ENCODE measurements around the gene CYP46A1. TPM values are rescaled to one million over a fixed set of nuclear protein-coding genes. Genes with fewer than 3 reads are reported as not detected.

Gene CYP46A1
- total RNA-seq, 1 donor from 2014 or later, result 0.05 TPM

DNA sequence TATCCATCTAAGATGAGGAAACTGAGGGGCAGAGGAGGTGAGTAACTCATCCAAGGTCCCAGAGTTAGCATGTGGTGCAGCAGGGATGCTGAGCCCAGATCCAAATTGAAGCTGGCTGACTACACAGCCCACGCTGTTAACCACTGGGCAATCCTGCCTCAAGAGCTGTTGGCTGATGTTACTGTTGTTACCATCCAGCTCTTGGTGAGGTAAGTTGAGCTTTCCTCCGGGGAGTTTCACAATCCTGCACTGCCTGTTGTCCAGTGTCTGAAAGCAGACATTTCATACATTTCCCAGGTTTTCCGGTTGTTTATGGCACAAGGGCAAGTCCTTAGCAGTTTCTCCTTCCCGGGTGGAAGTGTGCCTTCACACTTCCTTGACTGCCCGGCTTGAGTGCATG lies 14.5 kb downstream of the CYP46A1 start:
- no peak overlapping the region for H3K27ac Mint-ChIP-seq

DNA sequence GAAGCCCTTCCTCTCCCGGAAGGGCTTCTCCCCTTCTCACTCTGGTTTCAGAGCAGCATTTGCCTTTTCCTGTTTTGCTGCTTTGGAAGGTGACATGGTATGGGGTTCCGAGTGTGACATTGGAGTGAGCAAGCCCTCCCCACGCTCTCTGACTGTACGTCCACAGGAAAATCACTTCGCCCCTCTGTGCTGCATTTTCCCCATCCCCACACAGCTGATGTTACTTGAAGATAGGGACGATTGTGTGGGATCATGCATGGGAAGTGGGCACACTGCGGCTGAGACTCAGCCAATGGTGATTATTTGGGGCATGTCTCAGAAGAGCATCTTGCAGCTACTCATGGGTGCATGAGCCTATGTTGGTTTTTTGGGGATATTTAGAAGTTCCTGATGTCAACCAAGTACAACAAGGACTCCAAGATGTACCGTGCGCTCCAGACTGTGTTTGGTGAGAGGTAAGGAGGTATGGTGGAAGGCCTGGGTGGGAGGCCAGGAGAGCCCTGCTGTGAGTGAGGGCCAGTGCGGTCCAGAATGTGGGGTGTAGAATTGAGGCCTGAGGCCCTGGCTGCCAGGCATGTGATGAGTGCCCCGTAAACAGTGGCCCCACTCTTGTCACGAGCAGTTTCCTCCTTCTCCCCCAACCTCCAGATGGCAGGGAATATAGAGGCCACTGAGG lies 15.1 kb downstream of the CYP46A1 start:
- Mint-ChIP-seq H3K4me1 (peaks cover 2% of the 10 kb centered on the region), H3K27ac (no peak overlapping the region), H3K27me3 (peaks cover 13% of the 10 kb centered on the region), H3K36me3 (ENCODE audit: low read depth) (peaks cover 3% of the 10 kb centered on the region), H3K9me3 (peaks cover 10% of the 10 kb centered on the region), H3K4me3 (no peak overlapping the region)
- DNase-seq, result no peak
- intact Hi-C loops (cut with micrococcal nuclease), result no loop called here

More for the DNA sequence above, 14.5 kb downstream of the CYP46A1 start:
- Mint-ChIP-seq H3K9me3 (peaks cover 9% of the 10 kb centered on the region), H3K4me3 (no peak overlapping the region), H3K4me1 (peaks cover 2% of the 10 kb centered on the region), H3K36me3 (ENCODE audit: low read depth) (peaks cover 2% of the 10 kb centered on the region), H3K27me3 (peaks cover 18% of the 10 kb centered on the region)
- DNase-seq, result no peak
- intact Hi-C loops (cut with micrococcal nuclease), result no loop called here

DNA sequence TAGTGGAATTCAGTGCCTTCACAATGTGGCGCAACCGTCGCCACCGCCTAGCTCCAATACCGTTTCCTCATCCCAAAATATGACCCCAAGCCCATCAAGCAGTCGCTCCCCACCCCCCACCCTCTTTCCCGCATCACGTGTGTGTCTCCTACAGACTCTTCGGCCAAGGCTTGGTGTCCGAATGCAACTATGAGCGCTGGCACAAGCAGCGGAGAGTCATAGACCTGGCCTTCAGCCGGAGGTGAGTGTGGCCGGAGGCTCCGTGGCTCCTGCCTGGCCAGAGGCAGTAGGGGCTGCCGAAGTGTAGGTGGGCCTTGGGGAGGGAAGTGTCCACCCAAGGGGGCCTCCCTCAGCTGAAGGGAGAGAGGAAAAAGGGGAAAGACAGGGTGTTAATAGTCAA lies 15.8 kb downstream of the CYP46A1 start:
- H3K4me3 Mint-ChIP-seq, result no peak overlapping the region
- H3K36me3 Mint-ChIP-seq (ENCODE audit: low read depth), result peaks cover 3% of the 10 kb centered on the region
- no peak overlapping the region for H3K27ac Mint-ChIP-seq
- intact Hi-C loops (cut with micrococcal nuclease), result no loop called here
- peaks cover 12% of the 10 kb centered on the region for H3K27me3 Mint-ChIP-seq
- no peak for DNase-seq
- peaks cover 2% of the 10 kb centered on the region for H3K4me1 Mint-ChIP-seq
- H3K9me3 Mint-ChIP-seq, result peaks cover 16% of the 10 kb centered on the region

DNA sequence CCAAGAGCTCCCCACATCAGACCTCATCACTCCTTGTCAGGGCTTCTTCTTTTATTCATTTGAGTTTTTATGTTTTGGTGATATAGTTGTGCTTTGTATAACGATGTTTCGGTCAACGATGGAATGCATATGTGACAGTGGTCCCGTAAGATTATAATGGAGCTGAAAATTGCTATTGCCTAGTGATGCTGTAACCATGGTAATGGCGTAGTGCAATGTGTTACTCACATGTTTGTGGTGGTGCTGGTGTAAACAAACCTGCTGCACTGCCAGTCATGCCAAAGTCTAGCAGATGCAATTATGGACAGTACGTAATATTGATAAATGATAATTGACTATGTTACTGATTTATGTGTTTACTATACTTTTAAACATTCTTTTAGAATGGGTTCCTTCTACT lies 16.3 kb downstream of the CYP46A1 start:
- peaks cover 16% of the 10 kb centered on the region for H3K9me3 Mint-ChIP-seq
- intact Hi-C loops (cut with micrococcal nuclease), result no loop called here
- H3K36me3 Mint-ChIP-seq (ENCODE audit: low read depth), result peaks cover 3% of the 10 kb centered on the region
- H3K27me3 Mint-ChIP-seq, result peaks cover 8% of the 10 kb centered on the region
- no peak overlapping the region for H3K4me3 Mint-ChIP-seq
- H3K4me1 Mint-ChIP-seq, result peaks cover 2% of the 10 kb centered on the region
- H3K27ac Mint-ChIP-seq, result no peak overlapping the region
- no peak for DNase-seq

DNA sequence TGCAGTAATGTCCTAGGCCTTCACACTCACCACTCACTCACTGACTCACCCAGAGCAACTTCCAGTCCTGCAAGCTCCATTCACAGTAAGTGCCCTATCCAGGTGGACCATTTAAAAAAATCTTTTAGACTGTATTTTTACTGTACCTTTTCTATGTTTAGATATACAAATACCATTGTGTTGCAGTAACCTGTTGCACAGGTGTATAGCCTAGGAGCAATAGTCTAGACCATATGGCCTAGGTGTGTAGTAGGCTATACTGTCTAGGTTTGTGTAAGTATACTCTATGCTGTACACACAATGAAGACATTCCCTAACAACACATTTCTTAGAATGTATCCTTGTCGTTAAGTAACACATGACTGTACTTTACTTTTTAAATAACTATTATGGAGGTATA lies 17.2 kb downstream of the CYP46A1 start:
- Mint-ChIP-seq H3K4me1 (peaks cover 2% of the 10 kb centered on the region), H3K27me3 (peaks cover 4% of the 10 kb centered on the region), H3K27ac (no peak overlapping the region), H3K9me3 (peaks cover 16% of the 10 kb centered on the region), H3K36me3 (ENCODE audit: low read depth) (peaks cover 3% of the 10 kb centered on the region), H3K4me3 (no peak overlapping the region)
- intact Hi-C loops (cut with micrococcal nuclease), result no loop called here
- no peak for DNase-seq

DNA sequence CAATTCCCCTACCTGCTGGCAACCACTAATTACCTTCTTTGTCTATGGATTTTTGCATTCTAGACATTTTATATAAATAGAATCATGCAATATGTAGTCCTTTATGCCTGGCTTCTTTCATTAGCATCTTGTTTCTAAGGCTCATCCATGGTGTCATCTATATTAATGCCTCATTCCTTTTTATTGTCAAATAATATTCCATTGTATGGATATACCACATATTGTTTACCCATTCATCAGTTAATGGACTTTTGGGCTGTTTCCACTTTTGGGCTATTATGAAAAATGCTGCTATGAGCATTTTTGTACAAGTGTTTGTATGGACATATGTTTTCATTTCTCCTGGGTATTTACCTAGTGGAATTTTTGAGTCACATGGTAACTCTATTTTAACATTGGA lies 18.0 kb downstream of the CYP46A1 start:
- intact Hi-C loops (cut with micrococcal nuclease), result no loop called here
- H3K4me3 Mint-ChIP-seq, result no peak overlapping the region

DNA sequence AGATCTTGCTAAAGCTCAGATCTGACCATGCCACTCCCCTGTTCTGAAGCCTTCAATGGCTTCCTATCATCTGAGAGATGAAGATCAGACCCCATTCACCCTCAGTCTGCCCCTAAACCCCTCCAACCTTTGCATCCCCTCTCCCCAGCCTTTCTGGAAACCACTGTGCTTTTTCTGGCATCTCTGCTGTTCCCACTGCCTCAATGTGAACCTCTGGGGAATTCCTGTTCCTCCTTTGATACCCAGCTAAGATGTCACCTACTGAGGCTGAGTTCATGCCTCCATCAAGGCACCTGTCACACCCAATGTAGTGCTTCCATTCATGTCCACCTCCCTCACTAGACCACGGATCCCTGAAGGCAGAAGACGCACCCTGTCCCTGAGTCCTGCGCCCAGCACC lies 19.3 kb downstream of the CYP46A1 start:
- H3K27me3 Mint-ChIP-seq, result peaks cover 2% of the 10 kb centered on the region
- H3K36me3 Mint-ChIP-seq (ENCODE audit: low read depth), result peaks cover 3% of the 10 kb centered on the region
- peaks cover 2% of the 10 kb centered on the region for H3K4me1 Mint-ChIP-seq
- H3K27ac Mint-ChIP-seq, result no peak overlapping the region
- DNase-seq, result no peak
- intact Hi-C loops (cut with micrococcal nuclease), result no loop called here
- H3K9me3 Mint-ChIP-seq, result peaks cover 16% of the 10 kb centered on the region
- no peak overlapping the region for H3K4me3 Mint-ChIP-seq

More for the DNA sequence above, 18.0 kb downstream of the CYP46A1 start:
- H3K9me3 Mint-ChIP-seq, result peaks cover 16% of the 10 kb centered on the region
- no peak for DNase-seq
- peaks cover 3% of the 10 kb centered on the region for H3K36me3 Mint-ChIP-seq (ENCODE audit: low read depth)
- H3K4me1 Mint-ChIP-seq, result peaks cover 2% of the 10 kb centered on the region
- H3K27ac Mint-ChIP-seq, result no peak overlapping the region
- H3K27me3 Mint-ChIP-seq, result peaks cover 2% of the 10 kb centered on the region

DNA sequence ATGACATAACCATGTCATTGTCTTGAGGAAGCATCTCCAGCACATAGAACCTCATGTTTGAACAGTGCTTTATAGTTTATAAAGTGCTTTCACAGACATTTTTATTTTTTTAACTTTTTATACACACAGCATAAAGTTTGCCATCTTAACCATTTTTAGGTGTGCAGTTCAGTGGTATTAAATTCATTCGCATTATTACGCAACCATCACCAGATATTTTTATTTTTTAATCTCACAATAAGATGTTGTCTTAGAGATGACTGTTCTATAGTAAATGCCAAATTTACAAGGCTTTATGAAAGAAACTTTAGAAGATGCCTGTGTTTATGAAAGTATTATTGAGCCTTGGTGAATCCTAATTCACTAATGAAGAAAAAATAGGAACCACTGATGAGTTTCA lies 19.9 kb downstream of the CYP46A1 start:
- Mint-ChIP-seq H3K9me3 (peaks cover 16% of the 10 kb centered on the region), H3K36me3 (ENCODE audit: low read depth) (peaks cover 3% of the 10 kb centered on the region), H3K4me1 (peaks cover under 1% of the 10 kb centered on the region), H3K4me3 (no peak overlapping the region), H3K27ac (no peak overlapping the region), H3K27me3 (peaks cover 2% of the 10 kb centered on the region)
- intact Hi-C loops (cut with micrococcal nuclease), result no loop called here
- no peak for DNase-seq

DNA sequence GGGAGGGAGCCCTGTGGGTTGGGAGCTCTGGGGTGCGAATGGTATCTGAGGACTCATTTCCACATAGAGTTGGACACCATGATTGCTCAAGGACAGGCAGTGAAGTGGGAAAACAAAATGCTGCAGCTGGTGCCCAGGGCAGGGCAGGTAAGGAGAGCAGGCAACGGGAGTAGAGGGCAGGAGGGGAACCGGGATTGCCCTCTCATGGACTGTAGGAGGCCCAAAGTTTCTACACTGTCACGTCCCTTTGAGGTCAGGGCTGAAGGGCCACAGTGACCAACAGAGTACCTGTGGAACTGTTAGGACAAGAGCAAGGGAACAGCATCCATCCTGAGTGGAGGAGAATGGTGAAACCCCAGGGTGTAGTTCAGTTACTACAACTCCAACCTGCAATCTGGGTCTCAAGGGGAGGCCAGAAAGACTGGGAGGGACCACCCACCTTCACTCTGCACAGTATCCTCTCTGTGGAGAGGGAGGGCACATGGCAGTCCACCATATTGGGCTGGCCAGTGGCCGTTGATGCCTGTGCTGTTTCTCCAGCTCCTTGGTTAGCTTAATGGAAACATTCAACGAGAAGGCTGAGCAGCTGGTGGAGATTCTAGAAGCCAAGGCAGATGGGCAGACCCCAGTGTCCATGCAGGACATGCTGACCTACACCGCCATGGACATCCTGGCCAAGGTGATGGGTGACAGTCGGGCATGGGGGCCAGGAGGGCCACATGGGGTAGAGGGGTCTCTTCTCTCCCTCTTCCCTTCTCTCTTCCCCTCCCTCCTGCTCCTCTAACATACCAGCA lies 22.2 kb downstream of the CYP46A1 start:
- Mint-ChIP-seq H3K9me3 (peaks cover 16% of the 10 kb centered on the region), H3K4me1 (no peaks in the 10 kb centered on the region), H3K27ac (no peak overlapping the region), H3K36me3 (ENCODE audit: low read depth) (peaks cover 3% of the 10 kb centered on the region), H3K4me3 (no peak overlapping the region), H3K27me3 (peaks cover 2% of the 10 kb centered on the region)
- DNase-seq, result no peak
- intact Hi-C loops (cut with micrococcal nuclease), result no loop called here

DNA sequence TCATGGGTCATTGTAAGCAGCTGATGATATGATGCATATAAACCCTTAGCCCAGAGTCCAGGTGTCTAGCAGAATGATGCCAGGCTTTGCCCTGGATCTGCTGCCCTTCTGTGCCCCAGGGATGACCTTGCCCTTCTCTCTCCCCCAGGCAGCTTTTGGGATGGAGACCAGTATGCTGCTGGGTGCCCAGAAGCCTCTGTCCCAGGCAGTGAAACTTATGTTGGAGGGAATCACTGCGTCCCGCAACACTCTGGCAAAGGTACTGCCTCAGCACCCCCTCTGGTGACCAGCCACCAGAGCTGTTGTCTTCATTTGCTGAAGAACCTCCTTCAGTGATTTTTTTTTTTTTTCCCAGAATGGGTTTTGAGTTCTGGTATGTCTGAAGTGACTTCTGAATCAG lies 23.3 kb downstream of the CYP46A1 start:
- peaks cover 3% of the 10 kb centered on the region for H3K36me3 Mint-ChIP-seq (ENCODE audit: low read depth)
- H3K27ac Mint-ChIP-seq, result no peak overlapping the region
- no peak overlapping the region for H3K4me3 Mint-ChIP-seq
- peaks cover 4% of the 10 kb centered on the region for H3K27me3 Mint-ChIP-seq
- peaks cover 16% of the 10 kb centered on the region for H3K9me3 Mint-ChIP-seq
- H3K4me1 Mint-ChIP-seq, result no peaks in the 10 kb centered on the region
- DNase-seq, result no peak
- intact Hi-C loops (cut with micrococcal nuclease), result no loop called here

DNA sequence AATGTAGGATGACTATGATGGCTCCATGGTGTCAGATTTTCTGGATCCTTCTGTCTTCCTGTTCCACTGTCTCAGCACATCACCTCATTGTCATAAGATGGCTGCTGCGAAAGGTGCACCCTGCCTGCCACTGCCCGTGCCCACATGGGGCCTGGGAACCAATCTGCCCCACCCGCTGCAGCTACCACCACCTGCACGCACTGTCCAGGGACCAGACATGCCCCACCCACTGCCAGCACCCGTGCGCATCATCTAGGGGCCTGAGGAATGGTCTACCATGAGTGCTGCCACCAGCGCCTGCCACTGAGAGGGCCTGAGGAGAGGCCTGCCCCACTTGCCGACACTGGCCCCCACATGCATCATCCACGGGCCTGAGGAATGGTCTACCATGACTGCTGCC lies 23.8 kb downstream of the CYP46A1 start:
- H3K36me3 Mint-ChIP-seq (ENCODE audit: low read depth), result peaks cover 3% of the 10 kb centered on the region
- peaks cover 14% of the 10 kb centered on the region for H3K9me3 Mint-ChIP-seq
- intact Hi-C loops (cut with micrococcal nuclease), result no loop called here
- no peak overlapping the region for H3K4me3 Mint-ChIP-seq
- H3K27me3 Mint-ChIP-seq, result peaks cover 9% of the 10 kb centered on the region
- H3K4me1 Mint-ChIP-seq, result no peaks in the 10 kb centered on the region
- H3K27ac Mint-ChIP-seq, result no peak overlapping the region
- DNase-seq, result no peak

DNA sequence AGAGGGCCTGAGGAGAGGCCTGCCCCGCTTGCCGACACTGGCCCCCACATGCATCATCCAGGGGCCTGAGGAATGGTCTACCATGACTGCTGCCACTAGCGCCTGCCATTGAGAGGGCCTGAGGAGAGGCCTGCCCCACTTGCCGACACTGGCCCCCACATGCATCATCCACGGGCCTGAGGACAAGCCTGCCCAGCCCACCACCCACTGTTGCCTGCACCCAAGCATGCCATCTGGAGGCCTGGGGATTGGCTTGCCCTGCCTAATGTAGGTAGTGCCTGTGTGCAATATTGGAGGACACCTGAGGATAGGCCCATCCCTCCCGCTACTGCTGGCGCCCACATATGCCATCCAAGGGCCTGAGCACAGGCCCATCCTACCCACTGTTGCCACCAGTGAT lies 24.4 kb downstream of the CYP46A1 start:
- Mint-ChIP-seq H3K27ac (no peak overlapping the region), H3K4me1 (no peaks in the 10 kb centered on the region), H3K36me3 (ENCODE audit: low read depth) (peaks cover 2% of the 10 kb centered on the region), H3K9me3 (peaks cover 8% of the 10 kb centered on the region), H3K27me3 (peaks cover 11% of the 10 kb centered on the region), H3K4me3 (no peak overlapping the region)
- intact Hi-C loops (cut with micrococcal nuclease), result no loop called here
- no peak for DNase-seq

DNA sequence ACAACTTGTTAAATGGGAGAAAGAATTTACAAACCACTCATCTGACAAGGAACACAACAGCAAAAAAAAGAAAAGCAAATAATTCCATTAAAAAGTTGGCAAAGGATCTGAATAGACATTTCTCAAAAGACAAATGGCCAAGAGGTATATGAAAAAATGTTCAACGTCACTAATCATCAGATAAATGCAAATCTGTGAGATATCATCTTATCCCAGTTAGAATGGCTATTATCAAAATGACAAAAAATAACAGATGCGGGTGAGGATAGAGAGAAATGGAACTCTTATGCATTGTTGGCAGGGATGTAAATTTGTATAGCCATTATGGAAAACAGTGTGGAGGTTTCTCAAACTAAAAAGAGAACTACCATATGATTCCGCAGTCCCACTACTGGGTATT lies 29.9 kb downstream of the CYP46A1 start:
- Mint-ChIP-seq H3K27me3 (peaks cover 14% of the 10 kb centered on the region), H3K4me3 (no peak overlapping the region), H3K9me3 (no peaks in the 10 kb centered on the region), H3K4me1 (no peaks in the 10 kb centered on the region), H3K36me3 (ENCODE audit: low read depth) (no peaks in the 10 kb centered on the region), H3K27ac (no peak overlapping the region)
- no peak for DNase-seq
- intact Hi-C loops (cut with micrococcal nuclease), result no loop called here

DNA sequence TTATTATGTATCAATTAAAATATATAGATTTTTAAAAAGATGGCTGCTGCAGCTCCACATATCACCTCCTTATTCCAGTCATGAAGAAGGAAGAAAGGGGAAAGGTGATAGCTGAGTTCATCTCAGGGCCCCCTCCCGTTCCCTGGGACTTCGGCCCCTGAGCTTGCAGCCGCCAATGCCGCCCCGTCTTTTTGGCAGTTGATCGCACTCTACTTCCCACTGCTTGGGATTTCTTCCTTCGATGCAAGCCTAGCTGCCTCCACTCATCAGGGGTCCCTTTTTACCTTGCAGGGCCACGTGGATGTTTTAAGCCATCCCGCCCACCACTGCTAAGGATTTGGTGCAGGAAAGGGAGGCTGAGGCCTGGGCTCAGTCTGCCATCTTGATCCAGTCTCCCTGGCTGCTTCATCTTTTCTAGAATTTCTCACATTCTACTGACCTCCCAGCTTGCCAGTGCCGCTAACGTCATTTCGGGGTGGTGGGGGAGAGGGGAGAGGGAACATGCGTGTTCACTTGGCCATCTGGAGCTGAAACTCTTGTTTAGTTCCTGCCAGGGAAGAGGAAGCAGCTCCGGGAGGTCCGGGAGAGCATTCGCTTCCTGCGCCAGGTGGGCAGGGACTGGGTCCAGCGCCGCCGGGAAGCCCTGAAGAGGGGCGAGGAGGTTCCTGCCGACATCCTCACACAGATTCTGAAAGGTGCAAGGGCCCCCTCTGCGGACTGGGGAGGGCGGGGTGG lies 31.3 kb downstream of the CYP46A1 start:
- Mint-ChIP-seq H3K36me3 (ENCODE audit: low read depth) (no peaks in the 10 kb centered on the region), H3K27ac (no peak overlapping the region), H3K27me3 (peaks cover 14% of the 10 kb centered on the region), H3K4me1 (no peaks in the 10 kb centered on the region), H3K4me3 (no peak overlapping the region), H3K9me3 (no peaks in the 10 kb centered on the region)
- intact Hi-C loops (cut with micrococcal nuclease), result no loop called here
- DNase-seq, result no peak

Data from activated CD4-positive, alpha-beta T cell treated with anti-CD3 and anti-CD28 coated beads, Interleukin-2, amount 10 ng/mL, durations not matched to agents 24 days and 14 days (primary cell).